HT1080 (cell line): Measurements from ENCODE around the gene MAML2. TPM values are rescaled to one million over a fixed set of nuclear protein-coding genes. Genes with fewer than 3 reads are reported as not detected.
A peak's percentile ranks its signal among the peaks of the same experiment; 100 is the strongest.

ENCODE experiments used
- DNase-seq: peaks from one replicate; pipeline ENCODE4 v3.0.0-alpha.2; 2015; ENCODE audit warnings: low read depth
- total RNA-seq: library from RNA; depleted of rRNA; stranded (reverse); fragments of >200 nt; shearing (Covaris generic); gene quantifications from 2 replicates; pipeline ENCODE4 v1.2.3, GENCODE V29; 2014

The MAML2 gene
- total RNA-seq, 1 experiment from 2014 or later = 7.2 TPM

DNA sequence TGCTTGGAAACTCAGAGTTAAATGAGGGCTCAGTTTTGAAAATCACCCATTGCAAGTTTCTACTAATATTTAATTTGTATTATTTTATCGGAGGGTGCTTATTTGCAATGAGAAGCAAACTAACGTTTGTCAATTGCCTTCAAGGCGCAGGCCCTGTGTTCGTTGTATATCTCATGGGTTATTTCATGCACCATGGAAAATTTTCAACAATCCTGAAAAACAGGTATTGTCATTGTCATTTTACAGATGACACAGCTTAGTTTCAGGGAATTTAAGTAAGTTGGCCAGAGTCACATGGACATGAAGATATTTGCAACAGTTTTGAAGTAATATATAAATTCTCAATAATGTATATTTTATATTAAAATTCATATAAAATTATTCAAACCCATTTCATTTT, 261.4 kb downstream of the MAML2 start:
- DNase-seq = no peak

DNA sequence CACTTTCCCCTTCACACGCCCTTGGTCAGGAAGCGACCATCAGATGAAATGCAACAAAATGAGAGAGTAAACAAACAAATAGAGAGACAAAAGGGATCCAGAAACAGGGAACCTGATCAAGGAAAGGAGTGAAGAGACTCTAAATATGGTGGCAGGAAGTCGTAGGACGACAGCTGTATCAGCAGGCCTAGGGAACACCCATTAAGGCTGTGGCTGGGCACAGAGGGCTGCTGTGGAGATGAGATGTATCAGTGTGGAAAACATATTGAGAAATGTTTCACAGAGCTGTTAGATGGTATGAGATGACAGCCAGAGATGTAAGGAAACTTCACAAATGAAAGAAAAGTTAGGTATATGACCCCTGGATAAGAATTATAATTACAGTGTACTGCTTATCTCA, 263.3 kb downstream of the MAML2 start:
- no peak for DNase-seq

DNA sequence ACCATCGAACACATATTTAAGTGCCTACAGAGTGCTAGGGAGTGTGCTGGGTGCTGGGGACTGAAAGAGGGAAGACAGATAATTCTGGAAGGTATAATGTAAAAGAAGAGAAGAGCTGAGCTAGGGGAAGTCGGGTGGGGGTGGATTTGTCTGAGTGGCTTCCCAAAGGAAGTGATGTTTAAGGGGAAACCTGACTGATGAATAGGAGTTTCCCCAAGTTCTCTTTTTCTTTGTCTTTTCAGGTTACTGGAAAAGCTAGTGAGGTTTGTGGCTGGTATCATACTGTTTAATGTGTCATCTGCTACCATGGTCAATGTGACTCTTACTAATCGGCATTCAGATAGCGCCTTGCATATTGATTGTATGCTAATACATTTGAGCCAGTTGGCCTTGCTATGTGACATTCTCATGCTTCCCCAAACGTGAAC, 267.4 kb downstream of the MAML2 start:
- peak; percentile 28 for DNase-seq

DNA sequence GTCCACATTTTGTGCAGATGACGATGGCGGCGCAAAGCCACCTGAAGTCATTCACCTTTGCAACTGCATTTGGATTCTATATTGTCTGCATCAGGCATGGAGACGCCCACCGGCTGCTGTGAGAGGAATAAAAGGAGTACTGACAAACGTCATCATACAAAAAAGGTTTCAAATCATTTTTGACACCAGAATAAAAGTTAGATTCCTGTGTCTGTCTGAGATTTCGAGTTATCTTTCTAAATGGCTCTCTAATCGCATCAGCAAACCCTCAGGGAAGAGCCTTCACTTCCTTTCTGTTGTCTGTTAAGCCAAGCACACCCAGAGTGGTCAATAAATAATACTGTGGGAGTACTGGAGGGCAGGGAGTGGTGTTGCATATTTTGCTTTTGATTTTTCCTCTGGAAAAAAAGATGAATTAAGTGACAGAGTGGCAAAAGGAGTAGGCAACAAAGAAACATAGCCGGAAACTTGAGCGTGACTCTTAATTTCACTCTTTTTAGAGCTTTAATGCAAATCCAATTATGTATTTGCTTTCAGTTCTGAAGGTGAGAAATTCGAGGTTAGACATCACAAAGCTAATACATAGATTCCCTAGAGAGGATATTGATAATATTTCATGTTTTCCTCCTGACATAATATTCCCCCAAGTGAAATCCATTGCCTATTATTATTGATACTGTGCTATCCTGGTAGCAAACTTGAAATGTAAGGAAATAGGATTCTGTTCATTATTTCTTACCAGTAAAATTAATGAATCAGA, 268.3 kb downstream of the MAML2 start:
- no peak for DNase-seq

DNA sequence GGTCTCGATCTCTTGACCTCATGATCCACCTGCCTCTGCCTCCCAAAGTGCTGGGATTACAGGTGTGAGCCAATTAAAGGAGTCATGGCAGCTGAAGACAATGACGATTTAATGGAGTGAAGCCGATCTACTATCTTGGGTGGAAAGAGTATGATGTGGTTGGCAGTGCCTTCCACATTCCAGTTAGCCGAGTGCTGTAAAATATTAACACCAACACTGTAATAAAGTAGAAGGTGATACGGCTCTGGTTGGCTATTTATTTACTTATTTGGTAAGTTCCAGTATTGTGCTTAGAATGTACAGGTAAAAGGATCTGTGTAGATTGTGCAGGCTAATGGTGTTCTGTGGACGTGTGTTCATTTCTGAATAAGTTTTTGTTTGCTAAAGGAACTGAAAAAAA, 269.5 kb downstream of the MAML2 start:
- no peak for DNase-seq

DNA sequence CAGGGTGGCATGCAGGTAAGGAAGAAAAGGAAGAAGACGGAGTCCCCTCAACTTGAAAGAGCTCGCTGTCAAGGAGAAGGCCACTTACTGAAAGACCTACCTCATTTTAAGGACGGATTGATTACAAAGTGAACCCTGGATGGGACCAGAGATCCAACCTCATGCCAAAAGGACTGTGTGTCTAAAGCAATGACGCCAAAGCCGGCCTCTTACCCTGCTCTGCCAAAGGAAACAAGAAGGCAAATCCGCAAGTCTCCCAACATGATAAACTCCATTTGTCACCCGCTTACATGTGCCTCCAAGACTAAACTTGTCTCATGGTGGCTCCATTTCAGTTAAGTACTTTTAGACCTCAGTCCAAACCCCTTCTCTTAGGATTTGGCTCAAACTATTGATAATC, 270.4 kb downstream of the MAML2 start:
- no peak for DNase-seq

DNA sequence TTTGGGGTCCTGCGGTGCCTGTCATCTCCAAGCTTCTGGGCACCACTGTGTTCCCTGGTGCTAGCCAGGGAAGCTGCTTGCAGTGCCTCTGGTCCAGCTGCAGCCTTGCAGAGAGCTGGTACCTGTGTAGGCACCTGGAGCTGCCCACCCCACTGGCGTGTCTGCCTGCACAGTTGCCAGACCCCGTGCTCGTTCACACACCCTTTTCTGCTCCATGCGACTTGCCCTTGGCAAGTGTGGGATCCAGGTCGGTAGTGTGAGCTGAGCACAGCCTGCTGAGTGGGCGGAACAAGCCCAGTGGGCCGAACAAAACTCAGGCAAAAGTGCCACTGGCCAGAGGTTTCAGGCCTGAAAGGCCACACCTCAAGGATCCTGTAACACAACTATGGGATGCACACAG, 272.5 kb downstream of the MAML2 start:
- no peak for DNase-seq

DNA sequence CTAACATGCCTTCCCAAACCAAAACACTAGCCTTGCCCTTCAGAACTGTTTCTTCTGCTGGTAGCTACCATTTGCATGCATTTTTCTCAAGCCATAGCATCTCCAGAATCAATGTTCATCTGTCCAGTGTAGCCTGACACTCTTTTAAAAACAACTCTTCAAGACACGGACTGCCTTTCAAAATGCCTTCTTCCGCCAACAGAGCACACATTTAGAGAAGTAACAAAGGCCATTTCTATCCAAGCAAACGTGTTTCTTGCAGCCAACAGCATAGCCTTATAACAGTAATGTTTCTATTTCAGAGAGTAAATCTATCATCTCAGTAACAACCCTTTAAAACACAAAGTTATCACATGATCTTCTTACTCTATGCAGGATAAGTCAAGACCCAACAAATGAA, 275.8 kb downstream of the MAML2 start:
- DNase-seq = no peak

DNA sequence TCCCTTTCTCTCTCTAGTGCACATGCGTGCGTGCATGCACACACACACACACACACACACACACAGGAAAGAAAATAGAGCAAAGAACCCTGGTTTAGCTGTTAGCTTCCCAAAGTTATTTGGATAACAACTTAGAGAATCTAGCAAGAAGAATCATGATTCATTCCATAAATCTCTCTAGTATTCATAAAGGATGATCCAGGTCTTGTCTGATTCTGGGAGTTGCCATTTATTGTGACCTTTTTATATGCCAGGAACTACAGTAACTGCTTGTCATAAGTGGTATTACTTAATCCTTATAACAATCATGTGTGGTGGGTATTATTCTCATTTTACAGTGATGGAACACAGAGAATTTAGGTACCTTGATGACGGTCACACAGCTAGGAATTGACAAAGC, 277.6 kb downstream of the MAML2 start:
- DNase-seq = no peak

DNA sequence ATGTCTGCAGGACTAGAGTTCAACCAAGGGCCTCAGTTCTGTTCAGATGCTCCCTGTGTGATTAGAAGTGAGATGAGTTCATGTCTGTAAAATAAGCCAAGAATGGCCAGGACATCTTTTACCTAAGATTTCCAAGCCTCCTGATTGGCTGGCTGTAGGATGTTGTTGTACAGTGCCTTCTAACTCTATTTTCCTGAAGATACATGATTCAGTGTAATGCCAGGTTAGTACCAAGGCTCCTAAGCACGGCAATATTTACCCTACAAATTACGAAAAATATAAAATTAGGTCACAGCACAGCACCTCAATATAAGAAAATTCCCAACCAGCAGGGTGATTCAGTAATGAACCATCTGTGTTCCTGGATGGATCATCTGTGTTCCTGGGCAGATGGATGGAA, 279.1 kb downstream of the MAML2 start:
- no peak for DNase-seq

DNA sequence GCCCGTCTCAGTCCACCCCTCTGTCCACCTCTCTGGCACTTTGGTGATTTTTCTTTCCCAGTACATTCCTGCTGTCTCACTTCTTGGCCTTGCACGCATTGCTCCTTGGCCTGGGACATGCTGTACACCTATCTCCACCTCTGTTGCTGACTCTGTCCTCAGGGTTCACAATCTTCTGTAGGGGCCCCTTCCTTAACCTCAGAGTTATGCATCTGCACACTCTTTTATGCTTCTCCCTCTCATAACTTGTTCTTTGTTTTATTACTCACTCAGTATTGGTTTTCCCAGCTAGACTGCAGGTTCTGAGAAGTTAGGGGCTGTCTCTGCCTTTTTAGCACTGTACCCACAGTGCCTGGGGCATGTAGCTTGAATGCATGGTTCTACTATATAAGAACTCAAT, 279.9 kb downstream of the MAML2 start:
- DNase-seq = no peak

DNA sequence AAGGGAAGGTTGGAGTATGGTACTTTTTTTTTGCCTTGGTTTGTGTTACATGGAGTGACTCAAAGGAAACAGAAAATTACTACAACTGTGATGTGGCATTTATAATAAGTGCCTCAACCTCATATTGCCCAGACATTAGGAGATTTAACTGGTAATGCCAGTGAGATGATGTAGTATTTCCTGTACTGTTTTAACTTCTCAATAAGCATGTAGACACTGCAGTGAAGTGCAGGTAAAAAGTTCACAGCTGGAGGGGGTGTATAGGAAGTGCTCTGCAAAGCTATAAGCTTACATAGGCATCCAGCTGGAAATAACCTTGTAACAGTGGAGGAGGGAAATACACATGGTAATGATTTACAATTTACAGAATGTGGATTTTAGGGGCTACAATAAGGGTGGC, 280.9 kb downstream of the MAML2 start:
- peak; percentile 85 for DNase-seq

DNA sequence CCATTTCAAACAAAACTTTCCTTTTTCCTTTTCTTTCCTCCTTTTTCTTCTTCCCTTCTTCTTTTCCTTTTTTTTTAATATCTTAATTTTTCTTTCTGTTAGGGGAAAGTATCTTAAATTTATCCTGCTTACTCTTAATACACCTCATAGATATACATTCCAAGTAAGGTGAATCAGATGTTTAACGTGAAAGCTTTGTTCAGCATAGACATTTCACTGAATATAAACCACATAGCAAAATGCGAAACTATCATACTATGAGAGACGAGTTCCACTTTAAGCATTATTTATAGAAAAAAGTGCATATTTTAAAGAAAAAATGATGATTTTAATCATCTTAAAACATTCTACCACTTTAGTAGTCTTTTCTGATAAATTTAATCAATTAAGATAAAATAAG, 281.3 kb downstream of the MAML2 start:
- DNase-seq = no peak

DNA sequence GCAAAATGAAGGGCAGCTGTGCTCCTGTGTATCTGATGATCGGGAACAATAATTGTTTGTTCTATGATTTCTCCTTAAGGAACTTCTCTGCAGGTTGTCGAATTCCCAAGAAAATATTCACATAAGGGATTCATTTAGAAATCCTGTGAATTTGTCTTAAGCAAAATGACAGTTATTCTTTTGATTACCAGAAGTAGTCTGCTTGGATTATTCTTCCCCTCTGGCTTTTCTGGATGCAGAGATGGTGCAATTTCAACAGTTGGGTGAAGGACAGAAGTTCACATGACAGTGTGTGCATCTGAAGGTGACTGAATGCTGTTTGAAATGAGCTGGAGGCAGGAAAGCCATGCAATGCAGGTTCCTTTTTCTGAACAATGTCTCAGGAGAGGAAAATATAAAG, 281.9 kb downstream of the MAML2 start:
- no peak for DNase-seq

DNA sequence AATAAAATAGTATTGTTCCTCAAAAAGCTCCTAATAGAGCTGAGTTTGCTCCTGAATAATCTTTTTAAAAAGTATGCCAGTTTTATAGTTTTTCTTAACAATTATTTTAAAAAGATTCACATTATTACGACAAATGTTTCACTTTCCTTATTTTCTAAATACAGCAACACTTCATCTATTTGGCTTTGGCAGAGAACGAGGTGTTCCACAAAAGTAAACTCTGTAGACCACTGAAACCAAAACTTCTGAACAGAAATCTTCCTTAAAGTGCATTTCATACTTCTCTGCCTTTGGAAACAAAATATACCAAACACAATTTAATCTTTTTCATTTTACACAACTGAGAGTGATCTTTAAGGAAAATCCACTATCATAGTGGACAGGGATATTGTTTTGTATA, 285.5 kb downstream of the MAML2 start:
- DNase-seq = no peak

DNA sequence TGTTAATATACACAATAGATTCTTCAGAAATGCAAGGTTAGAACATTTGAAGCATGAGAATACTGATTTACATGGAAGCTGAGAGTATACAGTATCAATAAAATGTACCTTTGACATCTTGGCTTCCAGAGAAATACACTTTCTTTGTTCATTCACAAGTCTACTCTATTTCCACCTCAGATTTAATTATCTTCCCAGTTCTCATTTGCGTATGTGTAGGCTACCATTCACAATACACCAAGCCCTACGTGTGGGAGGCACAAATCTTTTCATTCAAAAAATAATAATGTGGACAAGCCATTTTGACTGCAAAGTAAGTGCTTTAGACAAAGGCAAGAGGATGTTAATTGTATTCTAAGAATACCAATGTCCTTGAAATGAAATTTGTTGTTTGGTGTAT, 286.4 kb downstream of the MAML2 start:
- DNase-seq = no peak

DNA sequence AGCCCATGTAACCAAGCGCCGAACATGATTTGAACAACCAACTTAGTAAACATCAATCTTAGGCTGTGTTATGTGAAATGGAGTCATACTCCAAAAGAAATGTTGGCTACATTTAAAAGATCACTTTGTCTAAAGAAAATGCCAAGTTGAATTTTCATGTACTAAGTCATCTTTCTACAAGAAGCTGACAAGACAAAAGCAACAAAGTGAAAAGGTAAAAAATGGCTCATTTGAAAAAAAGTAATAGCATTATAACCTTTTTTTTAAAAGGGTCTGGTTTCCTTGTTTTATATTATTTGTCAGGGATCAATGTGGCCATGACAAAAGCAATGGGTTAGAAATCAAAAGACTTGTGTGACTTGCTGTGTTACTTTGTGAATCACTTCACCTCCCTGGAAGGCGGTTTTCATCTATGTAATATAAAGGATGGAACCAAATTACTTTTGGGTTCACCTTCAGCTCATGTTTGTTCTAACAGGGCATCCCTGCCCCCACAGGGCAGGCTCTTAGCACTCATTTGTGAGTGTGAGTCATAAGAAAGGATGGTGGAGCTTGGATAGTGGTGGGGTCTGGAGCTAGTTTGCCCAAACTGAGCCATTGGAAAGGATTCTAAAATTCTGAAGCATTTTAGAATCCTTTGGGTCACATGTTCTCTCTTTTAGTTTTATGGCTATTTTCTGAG, 287.1 kb downstream of the MAML2 start:
- DNase-seq = peak; percentile 87

DNA sequence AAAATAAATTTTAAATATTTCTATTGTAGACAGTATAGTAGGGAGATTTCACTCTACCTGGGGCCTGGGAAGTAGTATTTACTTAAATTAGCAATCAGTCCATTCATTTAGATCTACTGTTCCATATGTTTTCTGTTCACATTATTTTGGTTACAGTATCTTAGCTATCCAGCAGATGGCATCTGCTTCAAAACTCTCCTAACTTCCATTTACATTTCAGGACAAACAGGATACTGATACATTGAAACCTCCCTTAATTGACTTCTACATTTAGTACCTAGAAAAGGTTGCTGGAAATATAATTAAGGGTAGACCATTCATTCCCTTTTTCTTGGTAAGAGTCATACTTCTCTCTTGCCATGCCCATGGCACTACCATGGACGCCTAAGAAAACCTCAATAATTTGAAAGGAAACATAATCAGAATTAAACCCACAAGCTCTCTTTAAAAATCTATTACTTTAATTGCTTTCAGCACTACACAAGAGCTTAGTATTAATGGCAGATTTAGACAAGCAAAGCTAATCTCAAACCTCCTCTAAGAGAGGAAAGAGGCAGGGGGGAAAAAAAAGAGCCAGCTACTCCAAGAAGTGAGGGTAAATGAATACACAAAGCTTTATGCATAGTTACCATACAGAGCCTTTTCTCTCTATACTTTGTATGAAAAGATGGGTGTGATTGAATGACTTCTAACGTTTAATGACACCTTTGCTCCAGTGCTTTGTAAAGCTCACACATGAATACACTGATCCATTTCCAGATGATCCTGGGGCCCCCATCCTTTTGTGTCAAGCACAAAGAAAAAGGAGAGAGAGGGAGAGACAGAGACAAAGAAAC, 287.9 kb downstream of the MAML2 start:
- DNase-seq = peak; percentile 66

DNA sequence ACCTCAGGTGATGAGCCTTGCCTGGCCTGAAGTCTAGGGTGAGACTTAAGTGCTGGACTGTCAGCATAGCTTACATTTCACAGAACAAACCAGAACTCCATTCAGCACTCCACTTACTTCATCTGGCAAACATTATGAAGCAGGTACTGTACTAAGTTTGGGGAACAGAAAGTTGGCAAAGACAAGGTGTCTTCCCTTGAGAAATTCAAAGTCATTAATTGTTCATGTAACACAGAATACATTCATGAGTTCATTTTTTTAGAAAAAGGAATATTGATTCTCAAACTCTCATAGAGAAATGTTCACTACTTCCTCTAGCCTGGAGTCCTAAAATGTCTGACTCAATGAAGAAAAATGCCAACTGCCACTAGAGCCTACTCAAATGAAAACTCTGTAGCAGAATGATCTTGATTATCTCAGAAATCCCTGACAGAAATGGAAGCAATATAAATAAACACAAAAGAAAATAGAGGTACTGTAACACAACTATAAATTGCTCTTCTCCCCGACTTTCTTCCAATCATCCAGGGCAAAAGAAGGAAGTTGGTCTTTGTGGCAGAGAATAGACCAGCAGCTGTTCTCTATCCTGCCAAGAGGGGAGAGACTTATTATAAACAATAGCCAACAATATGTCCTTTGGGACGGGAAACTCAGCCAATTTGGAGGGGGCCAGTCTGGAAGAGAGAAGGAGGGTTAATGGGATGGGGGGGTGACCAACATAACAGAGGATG, 289.9 kb downstream of the MAML2 start:
- DNase-seq = peak; percentile 38

DNA sequence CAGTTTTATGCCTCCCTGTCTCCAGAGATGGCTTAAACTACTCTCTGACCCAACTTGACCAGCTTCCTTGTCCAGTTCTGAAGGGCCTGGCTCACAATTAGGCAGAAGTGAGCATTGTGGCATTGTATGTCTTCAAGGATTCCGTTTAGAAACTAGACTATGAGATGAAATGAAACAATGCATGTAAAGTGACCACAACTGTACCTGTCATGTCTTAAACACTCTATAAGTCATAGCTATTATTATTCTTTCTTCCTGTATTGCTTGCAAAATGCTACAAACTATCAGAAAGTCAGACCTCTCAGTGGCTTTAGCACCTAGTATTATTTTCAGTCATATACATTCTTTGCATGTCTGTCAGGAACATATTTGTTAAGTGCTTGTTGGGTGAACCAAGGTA, 291.2 kb downstream of the MAML2 start:
- DNase-seq = no peak

DNA sequence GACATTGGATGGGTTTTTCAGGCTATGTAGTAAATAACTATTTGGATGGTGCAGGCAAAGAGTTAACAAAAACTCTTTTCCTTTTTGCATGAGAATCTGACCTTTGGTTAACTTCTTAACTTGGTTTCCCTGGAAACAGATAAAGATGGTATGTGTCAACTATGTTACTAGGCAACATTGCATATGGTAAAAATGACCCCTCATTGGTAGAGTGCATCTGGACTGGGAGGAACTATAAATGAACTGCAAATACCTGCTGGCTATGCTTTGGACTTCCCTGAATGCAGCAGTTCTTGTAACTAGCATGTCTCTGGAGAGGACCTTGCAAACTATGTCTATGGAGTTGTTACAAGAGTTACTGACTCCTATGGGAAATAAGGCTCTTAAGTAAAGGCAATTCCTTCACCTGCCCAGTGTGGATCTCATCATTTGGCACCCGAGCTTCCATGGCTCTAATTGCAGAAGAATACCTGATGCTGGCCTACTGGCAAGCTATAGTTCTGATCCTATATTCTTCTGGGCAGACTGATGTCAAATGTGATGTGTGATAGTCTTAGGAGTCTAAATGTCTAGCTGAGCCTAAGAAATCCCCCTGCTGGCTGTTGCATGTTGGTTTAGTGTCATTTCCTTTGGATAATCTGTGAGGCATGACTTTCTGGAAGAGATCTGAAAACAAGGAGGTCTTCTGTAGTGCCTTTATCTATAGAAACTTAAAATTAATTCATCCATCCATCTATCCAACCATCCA, 292.4 kb downstream of the MAML2 start:
- no peak for DNase-seq
